ENCODE measurements around the gene AGRN. TPM values are rescaled to one million over a fixed set of nuclear protein-coding genes. Genes with fewer than 3 reads are reported as not detected.

Gene AGRN
- total RNA-seq, 1 experiment from 2014 or later, result 184 TPM

GRCh38 chr1:1033009-1033587 is 13.2 kb downstream of the AGRN start (continued):
- TF ChIP-seq CREM (CRISPR knock-in tag; IDR thresholded peaks at IDR 0.05) (peak; percentile 79; the same call in 1 of the 2 replicates), E2F1 (CRISPR knock-in tag; IDR thresholded peaks at IDR 0.05) (no peak), ZNF416 (CRISPR knock-in tag; IDR thresholded peaks at IDR 0.05) (peak; percentile 10; the same call in 1 of the 2 replicates), NFE2L1 (CRISPR knock-in tag; IDR thresholded peaks at IDR 0.05) (no peak), ZBTB43 (CRISPR knock-in tag; IDR thresholded peaks at IDR 0.05) (peak; percentile 24; the same call in 1 of the 2 replicates), NR3C1 (CRISPR knock-in tag; conservative IDR thresholded peaks at IDR 0.05; ENCODE audit: low read depth) (no peak), ZNF396 (CRISPR knock-in tag; IDR thresholded peaks at IDR 0.05; ENCODE audit: borderline replicate concordance) (no peak), PREB (CRISPR knock-in tag; IDR thresholded peaks at IDR 0.05; ENCODE audit: borderline replicate concordance) (no peak), CTCF (IDR thresholded peaks at IDR 0.05) (peak; percentile 76), ZNF317 (CRISPR knock-in tag; IDR thresholded peaks at IDR 0.05; ENCODE audit: borderline replicate concordance, low read depth) (no peak), PRDM15 (CRISPR knock-in tag; IDR thresholded peaks at IDR 0.05) (0 out of 2 replicates have a peak, but pooled peaks have one; percentile 12), MAX (CRISPR knock-in tag; IDR thresholded peaks at IDR 0.05) (peak; percentile 10; the same call in 1 of the 2 replicates), E2F5 (CRISPR knock-in tag; IDR thresholded peaks at IDR 0.05) (peak; percentile 63; the same call in 1 of the 2 replicates), GTF2I (CRISPR knock-in tag; conservative IDR thresholded peaks at IDR 0.05) (no peak), ZNF532 (CRISPR knock-in tag; IDR thresholded peaks at IDR 0.05; ENCODE audit: borderline replicate concordance) (no peak), SMAD3 (CRISPR knock-in tag; IDR thresholded peaks at IDR 0.05; ENCODE audit: borderline replicate concordance) (no peak)

Data from WTC11 (cell line).